G401.6 (cell line): ENCODE results near the gene BCL10.
A peak's percentile ranks its signal among the peaks of the same experiment; 100 is the strongest.

Source experiments
- FAIRE-seq: peaks from 2 replicates; lab custom pipeline; 2012; peaks lifted over from hg19 to GRCh38; lab: Jason Lieb, UNC

Gene BCL10

DNA sequence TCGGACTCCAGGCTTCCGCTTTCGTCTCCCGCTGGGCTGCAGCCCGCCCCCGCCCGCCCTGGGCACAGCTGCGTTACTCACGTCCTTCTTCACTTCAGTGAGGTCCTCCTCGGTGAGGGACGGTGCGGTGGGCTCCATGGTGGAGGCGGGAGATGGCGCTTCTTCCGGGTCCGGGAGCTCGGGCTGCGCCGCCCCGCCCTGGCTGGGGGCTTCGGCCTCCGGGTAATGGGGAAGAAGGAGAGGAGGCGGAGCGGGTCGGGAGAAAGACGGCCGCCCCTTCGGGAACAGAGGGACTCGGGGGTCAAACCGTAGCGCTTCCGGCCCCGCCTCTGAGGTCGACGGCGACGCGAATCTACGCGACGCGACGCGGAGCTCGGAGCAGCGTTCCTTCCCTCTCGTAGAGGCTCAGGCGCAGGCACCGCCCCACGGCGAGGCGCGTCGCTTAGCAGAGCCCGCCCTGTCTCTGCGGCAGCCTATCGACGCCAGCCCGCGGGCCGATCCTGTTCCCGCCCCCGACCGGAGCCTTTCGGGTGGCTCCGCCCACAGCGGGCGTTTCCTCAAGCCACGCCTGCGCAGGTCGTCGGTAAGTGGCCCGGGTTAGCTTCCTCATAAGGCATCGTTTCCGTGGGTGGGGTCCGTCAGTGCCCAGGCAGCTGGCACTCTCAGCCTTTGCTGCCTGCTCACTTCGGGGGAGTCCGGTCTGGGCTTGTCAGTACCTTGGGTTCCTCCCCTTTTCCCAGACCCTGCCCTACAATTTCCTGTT lies at the start of gene BCL10:
TSS of gene BCL10 (minus strand) at position 418 of the 763 bp plus-strand sequence. CDS start at position 138, 280 bp downstream.
- peak; percentile 96 for FAIRE-seq

DNA sequence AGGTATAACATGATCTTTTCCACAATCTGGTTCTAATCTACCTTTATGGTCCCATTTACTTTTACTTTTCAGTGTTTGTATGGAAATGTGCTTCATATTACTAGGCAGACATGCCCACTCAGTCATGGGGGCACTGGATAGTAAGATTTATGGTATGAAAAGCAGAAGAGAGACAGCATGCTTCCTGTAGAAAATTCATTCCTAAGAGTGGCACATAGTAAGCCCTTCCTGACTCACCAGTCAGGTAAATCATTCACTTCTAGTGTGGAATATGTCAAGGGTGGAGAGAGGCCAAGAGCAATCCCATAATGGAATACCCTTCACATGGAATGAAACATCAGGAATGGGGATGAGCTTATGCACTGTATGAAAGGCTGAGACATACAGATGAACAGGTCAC lies 49.5 kb upstream of the BCL10 start:
- no peak for FAIRE-seq

DNA sequence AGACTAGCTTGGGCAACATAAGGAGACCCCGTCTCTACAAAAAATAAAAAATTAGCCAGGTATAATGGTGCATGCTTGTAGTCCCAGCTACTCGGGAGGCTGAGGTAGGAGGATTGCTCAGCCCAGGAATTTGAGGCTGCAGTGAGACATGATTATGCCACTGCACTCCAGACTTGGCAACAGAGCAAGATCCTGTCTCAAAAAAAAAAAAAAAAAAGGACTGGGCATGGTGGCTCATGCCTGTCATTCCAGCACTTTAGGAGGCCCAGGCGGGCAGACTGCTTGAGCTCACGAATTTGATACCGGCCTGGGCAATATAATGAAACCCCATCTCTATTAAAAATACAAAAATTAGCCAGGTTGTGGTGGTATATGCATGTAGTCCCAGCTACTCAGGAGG lies 47.3 kb upstream of the BCL10 start:
- FAIRE-seq: no peak

DNA sequence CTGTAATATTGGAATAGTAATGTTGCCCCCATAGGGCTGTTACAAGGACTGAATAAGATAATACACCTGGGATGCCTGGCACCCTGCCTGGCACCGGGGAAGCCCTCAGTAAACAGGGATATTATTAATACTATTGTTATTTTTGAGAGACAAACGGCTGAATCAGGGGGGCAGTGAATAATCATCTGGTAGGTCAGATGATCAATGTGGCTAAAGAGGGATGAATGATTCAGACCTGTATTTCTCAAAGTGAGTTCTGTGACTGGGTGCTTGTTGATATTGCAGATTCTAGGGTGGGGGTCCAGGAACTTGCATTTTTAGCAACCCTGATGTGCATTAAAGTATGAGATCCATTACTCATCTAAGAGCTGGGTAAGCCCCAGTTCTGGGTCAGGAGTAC lies 46.2 kb upstream of the BCL10 start:
- FAIRE-seq: no peak

DNA sequence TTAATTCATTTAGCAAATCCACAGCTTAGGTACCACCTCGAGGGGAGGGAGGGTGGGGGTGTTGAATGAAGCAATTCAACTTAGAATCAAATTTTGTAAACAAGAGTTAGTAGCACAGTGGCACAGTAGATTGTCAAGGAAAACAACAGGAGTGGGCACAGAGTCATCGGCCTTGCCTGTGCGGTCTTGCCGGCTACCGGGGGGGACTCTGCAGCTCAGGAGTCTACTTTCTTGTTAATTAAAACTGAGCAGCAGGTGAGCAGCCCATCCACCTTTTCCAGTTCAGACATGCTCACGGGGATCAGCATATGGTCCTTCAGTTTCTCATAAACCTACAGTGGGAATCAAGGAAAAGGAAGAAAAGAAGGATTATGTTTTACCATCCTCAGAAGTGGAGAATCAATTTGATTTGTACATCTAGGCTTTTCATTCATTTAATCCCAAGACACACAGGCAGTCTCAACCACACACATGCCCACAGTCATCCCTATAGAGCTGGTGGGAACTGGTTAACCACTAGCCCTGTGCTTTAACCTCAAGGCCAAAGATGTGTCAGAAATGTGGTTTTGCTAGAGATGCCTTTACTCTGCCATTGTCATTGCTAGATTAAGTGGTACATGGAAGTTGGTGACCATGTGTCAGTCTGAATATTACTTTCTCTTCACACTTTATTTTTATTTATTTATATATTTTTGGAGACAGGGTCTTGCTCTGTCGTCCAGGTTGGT lies 45.0 kb upstream of the BCL10 start:
- no peak for FAIRE-seq

DNA sequence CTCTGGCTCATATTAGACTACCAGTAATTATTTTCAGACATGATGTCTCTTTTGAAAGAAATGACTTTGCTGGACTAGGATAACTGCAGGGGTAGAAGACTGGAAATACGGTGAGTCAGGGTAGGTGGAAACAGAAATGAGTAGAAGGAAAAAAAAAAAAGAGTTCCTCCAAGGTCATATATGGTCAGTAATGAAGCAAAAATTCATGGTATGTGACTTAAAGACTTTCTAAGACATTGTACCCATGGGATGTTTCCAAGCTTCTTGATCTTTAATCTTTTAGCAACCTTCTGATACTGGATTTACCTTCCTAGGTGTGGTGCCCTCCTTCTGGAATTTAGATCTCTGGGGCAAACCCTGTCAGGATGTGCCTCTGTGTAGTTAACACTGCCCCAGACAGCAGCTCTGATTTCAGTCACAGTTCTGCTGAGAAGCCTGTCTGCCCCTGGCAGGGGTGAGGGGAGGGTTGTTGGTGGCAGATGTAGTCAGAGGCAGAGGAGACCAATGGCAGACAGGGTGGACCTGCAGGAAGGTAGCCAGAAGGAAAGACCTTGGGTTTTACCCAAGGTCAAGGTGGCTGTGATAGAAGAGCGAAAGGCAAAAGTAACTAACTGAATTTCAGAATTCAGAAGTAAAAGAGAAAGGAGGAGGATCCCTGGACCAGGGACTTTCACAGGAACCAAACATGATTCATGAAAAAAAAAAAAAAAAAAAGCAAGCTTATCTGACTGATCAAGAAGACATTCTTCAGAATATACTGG lies 44.1 kb upstream of the BCL10 start:
- no peak for FAIRE-seq

DNA sequence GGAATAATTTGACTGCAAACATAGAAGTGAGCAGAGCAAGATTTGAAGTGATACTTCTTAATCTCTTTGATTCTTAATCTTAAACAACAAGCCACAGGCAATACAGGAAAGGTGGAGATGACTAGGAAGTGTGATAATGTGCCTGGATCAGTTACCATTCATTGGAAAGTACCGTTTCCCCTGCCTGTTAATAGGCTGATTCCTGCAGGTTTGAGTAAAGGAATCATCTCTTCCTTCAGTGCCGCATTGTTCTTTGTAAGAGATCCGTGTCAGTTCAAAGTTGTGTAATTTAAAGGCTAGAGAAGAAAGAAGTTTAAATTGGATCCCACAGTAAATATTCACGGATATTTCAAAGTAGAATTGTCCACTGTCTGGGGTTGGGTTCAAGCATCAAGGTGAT lies 43.5 kb upstream of the BCL10 start:
- FAIRE-seq: no peak

DNA sequence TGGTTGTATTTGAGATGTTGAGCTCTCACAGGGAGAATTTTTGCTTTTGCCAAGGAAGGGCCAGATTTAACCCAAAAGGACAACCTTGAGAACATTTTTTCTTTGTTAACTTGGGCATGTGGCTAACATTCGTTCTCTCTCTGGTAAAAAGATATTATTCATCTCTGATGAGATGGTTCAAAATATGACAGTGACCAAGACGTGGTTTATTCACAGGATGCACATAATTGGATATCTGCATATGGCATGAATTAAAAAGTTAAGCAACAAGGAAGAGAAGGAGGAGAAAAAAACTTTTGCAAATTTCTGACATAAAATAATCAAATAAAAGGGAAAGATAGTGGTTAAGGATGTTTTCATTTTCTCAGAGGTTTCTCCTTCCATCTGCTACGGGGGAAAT lies 43.1 kb upstream of the BCL10 start:
- no peak for FAIRE-seq

DNA sequence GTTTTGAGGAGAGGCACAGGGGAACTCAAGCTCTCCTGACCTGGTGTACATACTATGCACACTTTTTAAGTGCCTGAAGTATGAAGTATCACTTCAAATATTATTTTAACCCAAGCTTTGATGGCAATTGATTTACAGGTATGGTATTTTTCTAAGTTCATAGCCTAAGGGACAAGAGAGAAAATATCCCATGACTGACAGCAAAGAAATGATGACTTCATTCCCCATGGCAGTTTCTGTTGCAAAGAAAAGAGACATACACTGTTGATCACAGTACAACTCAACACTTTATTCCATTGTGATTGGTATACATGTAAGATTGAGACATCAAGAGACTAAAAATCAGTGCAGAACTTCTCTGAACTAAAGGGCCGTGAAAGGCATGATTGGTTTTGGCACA lies 41.8 kb upstream of the BCL10 start:
- no peak for FAIRE-seq

DNA sequence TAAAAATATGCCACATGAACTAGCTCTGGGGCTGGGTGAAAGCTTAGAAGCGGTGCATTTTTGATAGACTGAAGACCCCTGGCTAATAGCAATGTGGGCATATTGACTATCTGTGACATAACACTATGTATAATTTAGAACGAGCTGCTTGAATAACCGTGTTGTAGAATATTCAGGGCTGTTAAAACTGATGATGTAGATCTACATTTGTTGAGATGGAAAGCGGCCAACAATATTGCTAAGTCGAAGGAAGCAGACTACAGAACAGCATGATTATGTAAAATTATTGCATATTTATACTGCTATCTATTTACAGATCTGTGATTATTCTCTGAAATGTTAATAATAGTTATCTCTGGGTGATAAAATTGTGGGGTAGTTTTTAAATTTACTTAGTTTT lies 41.1 kb upstream of the BCL10 start:
- FAIRE-seq: no peak

DNA sequence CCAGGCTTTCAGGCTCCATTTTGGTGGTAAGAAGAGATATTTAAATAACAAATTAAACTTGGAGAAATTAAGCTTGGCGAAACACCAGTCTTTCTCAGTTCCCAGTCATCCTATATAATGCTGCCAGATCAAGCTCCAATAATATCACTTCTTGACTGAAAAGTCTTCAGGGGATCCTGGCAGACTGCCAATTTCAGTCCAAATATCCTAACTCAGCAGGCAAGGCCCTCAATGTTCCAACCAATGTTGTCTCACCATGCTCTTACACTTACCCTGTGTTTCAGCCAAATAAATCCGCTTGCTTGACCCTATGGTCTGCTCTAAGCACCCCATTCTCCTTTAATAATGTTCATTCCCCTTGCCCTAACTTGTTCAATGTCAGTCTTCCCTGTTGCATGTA lies 39.9 kb upstream of the BCL10 start:
- no peak for FAIRE-seq

DNA sequence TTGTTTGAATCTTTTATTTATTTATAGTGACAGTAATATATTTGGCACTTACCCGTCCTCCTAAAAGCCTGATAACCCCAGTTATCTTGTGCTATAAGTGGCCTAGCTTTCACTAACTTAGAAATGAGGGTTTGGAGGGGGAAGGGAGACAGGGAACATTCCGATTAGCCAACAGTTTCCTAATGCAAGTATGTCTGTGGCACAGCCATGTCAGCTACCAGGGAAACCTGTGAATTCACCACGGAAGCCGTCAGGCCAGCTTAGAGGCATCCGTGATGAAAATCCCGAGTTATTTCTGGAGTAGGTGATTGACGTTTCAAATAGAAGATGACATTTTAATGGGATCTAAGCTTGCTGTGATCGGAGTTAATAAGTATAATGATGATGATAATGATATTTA lies 39.4 kb upstream of the BCL10 start:
- no peak for FAIRE-seq

DNA sequence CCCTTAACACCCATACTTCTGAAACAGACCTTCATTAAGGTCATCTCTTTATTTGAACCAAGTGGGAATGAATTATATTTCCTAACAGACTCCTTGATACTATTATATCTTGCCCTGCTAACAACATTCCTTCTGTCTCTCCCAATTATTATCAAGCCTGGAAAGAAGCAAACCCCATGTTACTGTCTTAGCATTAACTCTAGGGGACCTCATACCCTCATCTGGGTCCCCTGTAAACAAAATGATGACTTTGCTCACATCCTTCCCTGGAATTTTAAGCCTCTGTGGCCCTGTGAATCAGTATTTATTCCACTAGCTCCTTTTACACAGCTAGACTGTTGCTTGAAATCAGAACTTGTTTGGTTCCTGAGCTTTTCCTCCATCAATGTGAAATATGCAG lies 38.3 kb upstream of the BCL10 start:
- no peak for FAIRE-seq

DNA sequence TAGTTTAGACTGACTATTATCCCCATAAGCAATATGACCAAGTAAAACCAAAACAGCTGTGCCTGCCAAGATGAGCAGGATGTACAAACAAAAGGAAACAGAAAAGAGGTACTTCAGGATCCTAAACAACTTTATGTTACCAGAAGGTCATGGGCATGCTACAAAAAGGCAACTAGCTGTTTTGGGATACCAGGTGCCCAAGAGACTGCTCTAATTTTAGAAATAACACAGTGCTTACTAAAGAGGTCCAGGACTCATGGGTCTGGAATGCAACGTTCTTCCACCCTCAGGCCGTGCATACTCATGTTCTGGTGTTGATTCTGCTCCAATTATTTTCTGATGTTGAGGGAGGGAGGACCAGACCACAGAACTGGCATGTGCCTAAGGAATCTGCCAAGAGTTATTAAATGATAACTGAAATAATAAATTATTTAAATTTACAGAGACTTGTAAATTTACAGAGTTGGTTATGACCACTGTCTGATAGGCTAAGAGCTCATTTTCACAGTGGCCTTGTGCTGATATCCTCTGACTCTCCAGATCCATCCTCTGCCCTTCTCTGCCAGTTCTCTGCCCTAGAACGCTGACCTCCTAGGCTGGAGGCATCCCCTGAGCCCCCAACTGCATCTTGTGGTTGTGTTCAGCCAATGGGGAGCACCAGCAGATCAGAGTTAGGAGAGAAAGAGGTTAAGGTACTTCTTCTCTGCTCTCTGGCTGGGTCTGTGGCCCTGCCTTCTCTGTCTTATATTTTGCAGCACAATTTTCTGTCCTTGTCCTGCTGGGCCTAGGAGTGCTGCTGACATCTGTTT lies 37.7 kb upstream of the BCL10 start:
- no peak for FAIRE-seq

DNA sequence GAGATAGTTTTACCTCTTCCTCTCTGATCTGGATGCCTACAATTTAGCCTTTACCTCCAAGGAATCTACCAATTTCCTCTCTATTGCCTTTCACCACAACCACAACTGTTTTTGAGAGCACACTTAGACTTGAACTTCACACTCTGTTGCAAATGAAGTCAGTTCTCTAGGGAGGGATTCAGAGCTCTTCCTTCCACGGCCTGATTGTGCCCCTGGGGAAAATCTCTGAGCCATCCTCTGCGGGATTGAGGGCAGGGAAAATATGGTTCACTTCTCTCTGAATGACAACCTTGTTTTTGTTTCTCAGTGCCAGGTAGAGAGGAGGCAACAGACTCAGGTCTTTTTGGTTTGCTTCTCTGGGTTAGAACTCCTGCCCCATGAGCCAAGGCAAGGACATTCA lies 35.4 kb upstream of the BCL10 start:
- no peak for FAIRE-seq

DNA sequence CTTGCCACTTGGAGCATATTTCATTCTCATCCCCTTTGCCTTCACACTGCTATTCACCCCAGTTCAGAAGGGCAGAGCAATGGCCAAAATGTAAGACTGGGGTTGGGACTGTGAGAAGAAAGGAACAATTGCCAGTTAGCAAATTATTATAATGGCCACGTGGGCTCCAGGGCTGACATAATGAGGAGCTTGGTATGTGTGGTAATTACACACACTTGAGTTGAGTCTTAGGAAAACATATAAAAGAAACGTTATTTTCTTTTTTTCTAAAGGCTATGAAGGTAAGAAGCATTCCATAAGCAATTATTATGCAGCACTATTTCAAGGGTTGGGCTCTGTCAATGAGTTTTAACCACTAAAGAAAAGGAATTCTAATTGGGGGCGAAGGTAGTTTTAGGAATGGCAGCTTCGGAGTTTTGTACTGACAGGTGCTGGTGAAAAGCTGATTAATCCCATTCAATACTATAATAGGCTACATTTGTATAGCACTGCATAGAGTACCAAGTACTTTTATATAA lies 32.5 kb upstream of the BCL10 start:
- no peak for FAIRE-seq

DNA sequence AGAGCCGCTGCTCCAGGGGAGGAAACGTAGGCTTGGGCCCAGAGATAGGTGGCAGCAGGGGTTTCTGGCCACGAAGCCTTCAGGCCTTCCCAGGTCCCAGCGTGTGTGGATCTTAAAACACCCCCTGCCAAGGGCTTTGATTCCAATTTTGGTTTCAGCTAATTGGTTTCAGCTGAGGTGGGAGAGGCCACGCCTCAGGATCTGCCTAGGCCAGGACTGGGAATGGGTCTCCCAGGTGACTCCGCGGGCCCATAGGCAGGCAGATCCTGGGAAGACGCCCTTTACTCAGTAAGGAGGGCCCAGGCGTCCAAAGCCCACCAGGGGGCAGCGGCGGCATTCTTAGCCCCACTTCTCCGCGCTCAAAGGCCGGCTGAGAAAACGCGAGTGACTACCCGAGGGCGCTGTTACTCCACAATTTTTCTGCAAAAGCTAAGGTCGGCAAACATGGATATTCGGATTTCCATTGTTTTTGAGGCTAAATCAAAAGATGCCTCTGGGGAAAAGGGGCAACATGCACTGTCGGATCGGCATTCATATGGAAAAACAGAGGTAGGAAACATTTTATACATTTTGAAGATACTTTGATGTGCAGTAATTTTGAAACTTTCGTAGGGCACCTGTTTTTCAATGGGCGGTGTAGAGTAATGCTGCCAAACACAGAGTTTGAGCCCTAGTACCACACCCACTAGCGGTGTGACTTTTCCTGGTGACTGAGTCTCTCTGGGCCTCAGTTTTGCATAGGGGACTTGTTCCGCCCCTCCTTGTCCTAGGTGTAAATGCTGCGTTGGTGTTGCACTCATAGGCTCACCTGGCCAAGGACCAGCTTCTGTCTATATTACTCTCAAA lies 31.8 kb upstream of the BCL10 start:
- FAIRE-seq: peak; percentile 89

DNA sequence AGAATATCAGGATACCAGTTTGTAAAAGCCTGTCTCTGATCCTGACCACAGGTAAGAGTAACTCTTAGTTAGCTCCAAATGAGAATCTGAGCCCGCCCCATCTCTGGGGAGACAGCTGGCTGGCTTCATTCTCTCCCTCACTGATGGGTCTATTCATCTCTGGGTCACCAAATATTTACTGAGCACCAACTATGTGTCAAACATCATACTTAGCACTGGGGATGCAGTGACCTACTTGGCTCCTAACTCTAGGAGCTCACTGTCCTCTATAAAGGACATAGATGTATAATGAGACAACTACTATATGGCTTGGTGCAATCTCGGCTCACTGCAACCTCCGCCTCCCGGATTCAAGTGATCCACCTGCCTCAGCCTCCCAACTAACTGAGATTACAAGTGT lies 29.8 kb upstream of the BCL10 start:
- no peak for FAIRE-seq

DNA sequence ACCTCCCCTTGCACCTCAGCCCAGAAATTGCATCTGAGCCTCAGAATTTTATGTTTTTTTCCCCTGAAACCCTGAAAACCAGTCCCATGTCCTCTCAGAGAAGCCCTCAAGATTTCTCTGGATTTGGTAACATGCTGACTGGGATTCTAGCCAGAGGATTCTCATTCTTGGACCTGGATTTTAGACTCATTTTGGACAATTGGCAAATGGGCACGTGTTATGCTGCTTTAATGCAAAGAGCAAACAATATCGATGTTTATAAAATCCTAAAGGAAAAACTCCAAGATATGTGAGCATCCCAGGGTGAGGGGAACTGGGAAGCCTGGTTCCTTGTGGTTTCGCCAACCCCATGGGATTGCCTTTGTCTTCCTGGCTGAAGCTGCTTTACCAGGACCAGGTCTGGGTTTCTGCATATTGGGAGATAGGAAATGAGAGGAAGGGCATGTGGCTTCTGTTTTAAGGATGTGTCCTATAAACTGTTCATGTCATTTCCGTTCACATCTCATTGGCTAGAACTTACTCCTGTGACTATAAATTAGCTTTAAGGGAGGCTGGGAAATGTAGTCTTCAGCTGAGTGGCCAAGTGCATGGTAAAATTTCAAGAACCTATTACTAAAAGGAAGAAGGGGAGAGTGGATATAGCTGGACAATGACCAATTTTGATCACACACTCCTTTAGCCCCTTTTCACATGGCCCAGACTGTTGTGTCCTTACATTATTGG lies 27.2 kb upstream of the BCL10 start:
- no peak for FAIRE-seq

DNA sequence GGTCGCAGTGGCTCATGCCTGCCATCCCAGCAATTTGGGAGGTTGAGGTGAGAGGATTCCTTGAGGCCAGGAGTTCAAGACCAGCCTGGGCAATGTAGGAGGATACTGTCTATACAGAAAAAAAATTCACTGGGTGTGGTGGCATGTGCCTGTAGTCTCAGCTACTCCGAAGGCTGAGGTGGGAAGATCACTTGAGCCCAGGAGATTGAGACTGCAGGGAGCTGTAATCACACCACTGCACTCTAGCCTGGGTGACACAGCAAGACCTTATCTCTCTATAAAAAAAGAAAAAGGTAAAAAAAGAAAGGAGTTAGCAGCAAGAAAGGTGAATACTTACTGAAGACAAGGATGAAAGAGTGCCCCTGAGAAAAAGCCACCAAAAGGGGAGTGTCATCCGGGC lies 23.7 kb upstream of the BCL10 start:
- FAIRE-seq: no peak
